Measurements from ENCODE around the gene THYN1. TPM values are rescaled to one million over a fixed set of nuclear protein-coding genes. Genes with fewer than 3 reads are reported as not detected.

THYN1 gene
- total and polyA plus RNA-seq, 2 of the 13 experiments (the other 11 are each of a cell fraction or from before 2014, with no cell fraction given): 36.1 to 87.6 TPM

- FAIRE-seq (no peak), DNase-seq (ENCODE audit: low spot score) (no peak), ATAC-seq (no peak)
- H2AFZ ChIP-seq (ENCODE audit: low read length): no peak overlapping the region
- no peaks in the 10 kb centered on the region for H4K20me1 ChIP-seq (ENCODE audit: insufficient read depth, low read length)
- WGBS (ENCODE audit: low lambda C conversion rate): 89% methylated on average over 2 of the region's 2 CpGs
- TF ChIP-seq ZFAT (CRISPR knock-in tag; conservative IDR thresholded peaks at IDR 0.05): no peak
- TF ChIP-seq ZNF34 (CRISPR knock-in tag; IDR thresholded peaks at IDR 0.05; ENCODE audit: borderline replicate concordance): no peak
- no peak for TF ChIP-seq ZNF333 (CRISPR knock-in tag; IDR thresholded peaks at IDR 0.05; ENCODE audit: borderline replicate concordance)
- no peak for TF ChIP-seq ZNF503 (CRISPR knock-in tag; IDR thresholded peaks at IDR 0.05)
- TF ChIP-seq GPBP1L1 (CRISPR knock-in tag; IDR thresholded peaks at IDR 0.05): no peak
- TF ChIP-seq NONO (IDR thresholded peaks at IDR 0.05): no peak
- TF ChIP-seq NONO (CRISPR knock-in tag; conservative IDR thresholded peaks at IDR 0.05): no peak
- no peak for TF ChIP-seq ZNF276 (CRISPR knock-in tag; IDR thresholded peaks at IDR 0.05; ENCODE audit: low read depth)
- no peak for TF ChIP-seq IRF1 (CRISPR knock-in tag; IDR thresholded peaks at IDR 0.05; ENCODE audit: low read depth)
- no peak for TF ChIP-seq HOXA5 (CRISPR knock-in tag; IDR thresholded peaks at IDR 0.05)
- TF ChIP-seq ZNF101 (CRISPR knock-in tag; IDR thresholded peaks at IDR 0.05; ENCODE audit: borderline replicate concordance, low read depth): no peak
- TF ChIP-seq SETDB1 (CRISPR knock-in tag; IDR thresholded peaks at IDR 0.05; ENCODE audit: borderline replicate concordance): no peak
- TF ChIP-seq ZNF484 (CRISPR knock-in tag; IDR thresholded peaks at IDR 0.05; ENCODE audit: borderline replicate concordance, low read depth): no peak
- no peak for TF ChIP-seq MXD1 (CRISPR knock-in tag; IDR thresholded peaks at IDR 0.05)
- TF ChIP-seq RFXAP (CRISPR knock-in tag; IDR thresholded peaks at IDR 0.05; ENCODE audit: borderline replicate concordance): no peak
- BruUV-seq (replicated peaks): no TSS peak
- CTCF ChIA-PET (ENCODE audit: low intra/inter-chr PET ratio, low total read pairs): no interaction called here
- no peak overlapping the region for H3K4me3 ChIP-seq (replicated peaks in 1 of 3; ENCODE audit: insufficient read depth in 1 of 3, low read depth in 2 of 3, low read length in 3 of 3)
- no peak overlapping the region for H3K4me2 ChIP-seq (ENCODE audit: low read depth, low read length)
- in situ Hi-C loops (cut with HindIII; ENCODE audit: extremely low pct_ligation_motif_present, low pct_unique_long_range_greater_than_20kb): no loop called here
- peaks cover 21% of the 10 kb centered on the region for H3K79me2 ChIP-seq (ENCODE audit: insufficient read depth, low read length)
- H3K9me3 ChIP-seq (ENCODE audit: low read length): no peaks in the 10 kb centered on the region
- no peak overlapping the region for H3K9ac ChIP-seq (ENCODE audit: insufficient read depth, low read depth, low read length)
- no peaks in the 10 kb centered on the region for H3K27me3 ChIP-seq (ENCODE audit: control insufficient read depth in 1 of 2, insufficient read depth in 2 of 2, low read length in 2 of 2)
- intact Hi-C loops (cut with micrococcal nuclease; ENCODE audit: unreplicated experiment): no loop called here
- peaks cover 8 to 45% of the 10 kb centered on the region in 2 experiments for H3K36me3 ChIP-seq (replicated peaks in 1 of 2; ENCODE audit: control insufficient read depth in 1 of 2, insufficient read depth in 2 of 2, low read length in 2 of 2)
- peaks cover 24% of the 10 kb centered on the region for H3K4me1 ChIP-seq (ENCODE audit: insufficient read depth, low read length)
- POLR2A ChIA-PET: interaction anchor here (1.3 kb wide), 1 partner anchor 27 kb away, joined by 3 read pairs; the partner anchor contains the start of gene NCAPD3
- no peak overlapping the region for H3K27ac ChIP-seq (ENCODE audit: extremely low read length, insufficient read depth, low read length)
Observed at GRCh38 chr11:134250675-134251074, 2.5 kb downstream of the THYN1 start.
